Central memory CD4-positive, alpha-beta T cell (primary cell): Measurements from ENCODE around the gene CLUH.
"Not testable (repeated sequence)": the region's sequence is repeated elsewhere in the genome, so short reads cannot be mapped to it uniquely, and the experiment has no call there.

Source experiments
- DNase-seq: peaks from one replicate; pipeline ENCODE4 v3.0.0; 2022

CLUH gene

DNA sequence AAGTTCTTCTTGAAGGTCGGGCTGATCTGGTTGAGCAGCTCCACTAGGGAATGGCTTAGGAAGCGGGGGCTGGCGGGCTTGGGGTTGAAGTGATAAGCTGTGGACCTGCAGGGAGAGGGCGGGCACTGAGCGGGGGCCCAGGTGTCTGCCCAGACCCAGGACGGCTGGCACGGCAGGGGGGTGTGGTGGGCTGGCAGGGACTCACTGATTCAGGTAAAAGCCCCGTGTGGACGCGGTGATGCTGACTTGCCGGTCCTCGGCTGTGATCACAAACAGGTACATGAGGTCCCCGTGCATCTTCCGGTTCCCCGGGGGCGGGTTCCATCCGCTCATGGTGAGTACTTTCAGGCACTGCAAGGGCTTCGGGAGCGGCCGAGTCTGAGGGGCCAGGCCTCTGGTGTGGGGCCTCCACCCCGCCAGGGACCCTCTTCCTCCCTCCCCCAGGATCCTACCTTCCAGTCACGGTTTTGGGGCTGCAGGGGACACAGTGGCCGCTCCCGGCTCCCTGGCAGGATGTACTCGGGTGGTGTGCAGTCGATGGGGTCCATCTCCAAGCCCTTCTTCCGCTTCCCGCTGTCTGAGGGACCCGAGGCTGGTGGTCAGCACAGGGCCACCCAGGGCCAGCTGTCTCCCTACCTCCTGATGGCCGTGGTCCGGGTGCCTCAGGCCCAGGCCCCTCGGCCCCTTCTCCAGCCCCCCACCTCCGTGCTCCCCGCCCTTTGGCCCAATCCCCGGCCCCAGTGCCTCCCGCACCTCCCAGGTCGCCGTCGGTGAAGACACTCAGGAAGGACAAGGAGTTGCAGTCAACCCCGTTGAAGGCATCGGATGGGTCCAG, 10.2 kb downstream of the CLUH start:
- no peak for DNase-seq

DNA sequence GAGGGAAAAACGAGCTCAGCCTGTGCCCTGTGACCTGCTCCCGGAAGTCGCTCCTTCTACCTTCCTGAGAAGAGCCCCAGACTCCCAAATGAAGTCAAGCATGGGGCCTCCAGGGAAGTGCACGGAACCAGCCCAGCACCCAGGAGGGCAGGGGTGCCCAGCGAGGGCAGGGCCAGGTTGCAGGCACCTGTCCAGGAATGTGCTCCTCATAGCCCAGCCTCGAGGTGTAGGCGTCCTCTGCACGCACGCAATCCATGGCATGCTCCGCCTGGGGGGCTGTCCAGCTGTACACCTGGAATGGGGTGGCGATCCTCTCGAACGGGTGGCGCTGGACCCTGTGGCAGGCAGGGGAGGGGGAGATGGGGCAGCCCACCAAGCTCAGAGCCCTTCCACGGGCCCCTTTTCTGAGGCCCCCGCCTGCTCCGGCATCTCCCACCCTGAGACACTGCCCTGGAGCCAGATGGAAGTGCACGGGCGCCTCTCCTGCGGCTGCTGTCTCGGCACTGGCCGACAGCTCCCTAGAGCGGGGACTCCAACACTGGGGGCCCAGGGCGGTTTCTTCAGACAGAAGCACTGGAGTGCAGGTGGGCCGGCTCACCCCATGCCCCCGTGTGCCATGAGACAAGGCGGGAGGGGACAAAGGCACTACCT, 10.9 kb downstream of the CLUH start:
- no peak for DNase-seq

DNA sequence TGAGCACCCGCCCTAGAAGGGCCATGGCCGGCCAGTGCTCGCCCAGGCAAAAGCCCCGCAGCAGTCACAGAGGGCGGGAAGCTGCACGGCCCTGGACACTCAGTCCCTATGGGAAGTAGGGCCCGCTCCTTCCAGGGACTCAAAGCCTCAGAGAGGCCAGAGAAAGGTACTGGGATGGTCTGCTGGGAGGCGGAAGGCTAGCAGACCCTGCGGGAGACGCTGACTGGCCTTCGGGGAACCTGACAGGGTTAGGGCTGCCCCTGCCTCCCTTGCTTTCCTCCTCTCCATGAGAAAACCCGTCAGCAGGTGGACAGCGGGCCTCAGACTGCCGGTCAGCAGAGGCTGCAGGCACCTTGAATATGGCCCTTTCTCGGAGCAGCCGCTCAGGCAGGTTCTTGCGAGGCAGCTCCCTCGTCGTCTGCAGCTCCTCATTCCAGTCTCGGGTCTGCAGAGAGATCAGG, 11.5 kb downstream of the CLUH start:
- no peak for DNase-seq

DNA sequence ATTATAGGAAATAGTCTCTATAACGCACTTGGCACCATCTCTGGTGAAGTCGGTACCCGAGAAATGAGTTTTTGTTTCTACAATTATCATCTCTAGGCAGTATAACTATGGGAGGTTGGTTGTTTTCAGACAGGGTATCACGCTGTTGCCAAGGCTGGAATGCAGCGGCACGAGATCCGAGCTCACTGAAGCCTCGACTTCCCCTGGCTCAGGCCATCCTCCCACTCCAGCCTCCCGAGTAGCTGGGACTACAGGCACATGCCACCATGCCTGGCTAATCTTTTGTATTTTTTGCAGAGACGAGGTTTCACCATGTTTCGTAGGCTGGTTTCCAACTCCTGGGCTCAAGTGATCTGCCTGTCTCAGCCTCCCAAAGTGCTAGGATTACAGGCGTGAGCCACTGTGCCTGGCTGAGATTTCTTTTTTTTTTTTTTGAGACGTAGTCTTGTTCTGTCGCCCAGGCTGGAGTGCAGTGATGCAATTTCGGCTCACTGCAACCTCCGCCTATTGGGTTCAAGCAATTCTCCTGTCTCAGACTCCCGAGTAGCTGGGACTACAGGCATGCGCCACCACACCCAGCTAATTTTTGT, 12.3 kb downstream of the CLUH start:
- not testable (repeated sequence) for DNase-seq

DNA sequence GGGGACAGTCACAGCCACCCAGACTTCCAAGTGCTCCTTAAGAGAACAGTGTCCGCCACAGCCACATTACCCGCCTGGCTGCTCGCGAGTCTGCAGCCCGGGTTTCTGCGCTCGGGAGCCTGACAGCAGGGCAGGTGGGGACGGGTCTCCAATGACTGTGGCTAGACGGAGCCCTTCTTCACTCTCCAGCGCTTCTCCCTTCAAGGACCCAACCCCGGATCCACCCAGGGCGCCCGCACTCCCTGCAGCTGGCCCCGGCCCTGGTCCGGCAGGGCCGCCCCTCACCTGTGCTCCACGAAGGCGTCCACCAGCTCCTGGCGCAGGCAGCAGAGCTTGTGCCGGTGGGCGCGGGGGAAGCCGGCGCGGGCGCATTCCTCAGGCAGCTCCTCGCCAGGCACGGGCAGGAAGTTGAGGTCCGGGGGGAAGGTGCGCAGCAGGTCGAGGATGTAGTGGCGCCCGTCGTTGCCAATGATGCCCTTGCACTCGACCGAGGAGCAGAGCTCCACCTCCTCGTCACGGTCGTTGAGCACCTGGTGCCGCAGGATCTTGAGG, 13.9 kb downstream of the CLUH start:
- DNase-seq, result no peak

DNA sequence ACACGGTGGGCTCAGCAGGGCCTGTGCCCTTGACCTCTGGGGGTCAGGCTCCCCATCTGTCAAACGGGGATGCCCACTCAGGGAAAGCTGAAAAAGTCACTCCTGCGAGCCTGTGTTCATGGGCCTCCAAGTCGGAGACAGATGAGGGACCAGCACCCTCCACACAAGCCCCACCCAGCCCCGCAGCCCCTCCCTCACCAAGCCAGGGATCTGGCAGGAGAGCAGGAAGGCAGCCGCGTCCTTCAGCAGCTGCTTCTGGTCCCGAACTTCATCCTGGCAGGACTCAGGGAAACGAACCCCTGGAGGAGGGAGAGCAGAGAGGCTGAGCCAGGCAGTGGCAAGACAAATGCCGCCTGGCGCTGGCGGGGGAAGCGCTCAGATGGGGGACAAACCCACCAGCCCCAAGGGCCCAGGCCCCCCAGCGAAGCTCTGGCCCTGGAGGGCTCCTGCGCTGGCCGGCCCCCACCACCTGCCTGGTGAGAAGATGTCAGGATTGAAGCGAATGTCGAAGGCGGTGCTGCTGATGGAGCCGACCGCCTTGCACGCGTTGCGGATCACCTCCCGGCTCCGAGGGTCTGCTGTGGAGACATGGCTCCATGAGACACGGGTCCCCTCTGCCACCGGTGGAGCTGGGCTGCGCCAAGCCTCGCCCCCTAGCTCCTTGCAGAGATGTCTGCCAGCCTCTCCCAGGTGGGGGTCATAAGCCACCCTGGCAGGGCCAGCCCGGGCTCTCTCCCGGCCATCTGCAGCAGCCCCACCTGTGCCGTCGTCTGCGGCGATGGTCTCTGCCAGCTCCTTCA, 15.4 kb downstream of the CLUH start:
- DNase-seq, result no peak

DNA sequence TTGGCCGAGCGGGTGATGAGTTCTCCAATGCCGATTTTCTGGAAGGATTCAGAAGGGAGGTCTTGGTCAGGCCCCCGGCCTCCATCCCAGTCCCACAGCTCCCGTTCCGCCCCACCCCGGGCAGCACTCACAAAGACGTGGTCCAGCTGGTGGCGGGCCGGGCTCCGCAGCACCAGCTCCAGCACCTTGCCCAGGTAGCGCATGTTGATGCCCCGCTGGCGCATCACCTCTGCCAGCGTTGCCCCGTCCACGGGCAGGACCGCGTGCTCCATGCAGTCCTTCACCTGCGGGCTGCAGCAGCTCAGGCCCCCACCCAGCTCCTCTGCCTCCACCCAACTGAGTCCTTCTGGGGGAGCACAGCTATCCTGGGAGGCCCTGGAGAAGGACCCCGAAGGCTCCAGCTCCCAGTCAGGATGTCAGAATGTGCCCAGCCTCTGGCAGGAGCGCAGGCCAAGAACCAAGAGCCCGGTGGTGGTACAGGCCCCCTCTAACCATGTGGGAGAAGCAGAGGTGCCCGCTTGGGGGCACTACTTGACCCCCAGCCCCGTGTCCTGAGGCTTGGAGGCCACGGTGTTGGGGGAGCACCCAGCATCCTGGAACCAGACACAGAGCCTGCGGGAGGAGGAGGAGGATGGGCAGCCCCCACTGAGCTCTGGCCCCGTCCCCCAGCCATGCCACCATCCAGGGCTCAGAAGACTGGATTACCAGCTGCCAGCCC, 16.2 kb downstream of the CLUH start:
- no peak for DNase-seq

DNA sequence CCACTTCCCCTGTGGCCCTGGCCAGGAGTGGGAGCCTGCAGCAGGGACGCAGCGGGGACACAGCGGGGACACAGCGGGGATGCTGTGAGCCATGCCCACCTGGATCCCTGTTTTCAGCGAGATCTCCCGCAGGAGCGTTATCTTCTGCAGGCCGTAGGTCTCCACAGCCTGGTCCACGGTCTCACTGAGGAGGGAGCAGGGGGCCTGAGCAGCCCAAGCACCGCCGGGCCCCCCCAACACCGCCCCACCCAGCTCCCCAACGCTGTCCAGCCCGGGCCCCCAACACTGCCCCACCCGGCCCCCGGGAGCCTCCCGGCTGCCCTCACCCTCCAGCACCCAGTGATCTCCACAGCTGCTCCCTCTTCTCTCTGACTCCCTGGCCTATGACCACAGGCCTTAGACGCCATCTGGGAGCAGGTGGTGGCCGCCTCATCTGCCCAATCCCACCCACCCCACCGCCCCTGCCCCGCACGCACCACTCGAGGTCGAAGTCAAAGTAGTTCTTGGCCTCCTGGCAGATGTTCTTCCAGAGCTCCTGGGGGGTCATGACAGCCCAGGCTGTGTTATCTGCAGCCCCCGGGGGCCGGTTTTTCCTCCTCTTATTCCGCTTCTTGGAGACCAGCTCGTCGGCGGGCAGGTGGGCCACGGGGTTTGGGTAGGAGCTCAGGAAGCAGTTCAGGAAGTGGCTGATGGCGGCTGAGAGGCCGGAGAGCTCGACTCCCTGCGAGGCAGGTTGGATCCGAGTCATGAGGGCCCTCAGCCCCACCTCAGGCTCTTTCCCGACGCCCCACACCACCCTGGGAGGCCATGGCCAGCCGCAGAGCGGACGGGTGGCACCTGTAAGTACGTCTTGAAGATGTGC, 17.0 kb downstream of the CLUH start:
- DNase-seq, result no peak

DNA sequence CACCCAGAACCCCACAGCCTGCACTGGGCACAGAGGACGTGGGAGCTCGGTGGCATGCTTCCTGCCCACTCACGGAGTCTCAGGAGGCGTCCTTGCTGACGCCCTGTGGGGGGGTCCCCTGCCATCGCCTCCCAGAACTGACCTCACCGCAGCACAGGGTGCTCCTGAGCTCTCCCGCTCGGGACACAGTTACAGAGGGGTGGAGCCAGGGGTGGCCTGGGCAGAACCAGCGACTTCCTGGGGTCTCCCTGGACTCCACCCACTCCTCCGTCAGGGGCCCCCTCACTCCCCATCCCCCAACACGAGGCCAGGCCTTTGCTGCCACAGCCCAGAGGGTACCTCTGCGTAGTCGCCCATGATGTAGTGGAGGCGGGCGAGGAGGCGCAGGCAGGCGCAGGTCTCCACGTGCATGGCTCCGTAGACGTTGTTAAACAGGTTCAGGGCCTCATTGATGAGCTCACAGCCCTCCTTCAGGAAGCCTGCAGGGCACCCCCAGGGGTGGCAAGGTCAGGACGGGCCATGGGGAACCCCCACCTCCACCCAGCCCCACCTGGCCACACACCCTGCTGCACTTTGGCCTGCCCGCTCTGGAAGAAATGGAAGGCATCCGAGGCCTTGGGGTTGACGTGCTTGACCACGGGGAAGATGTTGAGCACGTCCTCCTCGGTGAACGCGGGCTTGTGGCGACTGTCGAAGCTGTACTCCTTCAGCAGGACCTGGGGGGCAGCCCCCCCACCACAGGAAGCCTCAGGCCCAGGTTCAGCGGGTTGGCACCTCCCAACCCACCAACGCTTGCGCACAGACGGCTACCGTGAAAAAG, 17.8 kb downstream of the CLUH start:
- DNase-seq, result no peak

DNA sequence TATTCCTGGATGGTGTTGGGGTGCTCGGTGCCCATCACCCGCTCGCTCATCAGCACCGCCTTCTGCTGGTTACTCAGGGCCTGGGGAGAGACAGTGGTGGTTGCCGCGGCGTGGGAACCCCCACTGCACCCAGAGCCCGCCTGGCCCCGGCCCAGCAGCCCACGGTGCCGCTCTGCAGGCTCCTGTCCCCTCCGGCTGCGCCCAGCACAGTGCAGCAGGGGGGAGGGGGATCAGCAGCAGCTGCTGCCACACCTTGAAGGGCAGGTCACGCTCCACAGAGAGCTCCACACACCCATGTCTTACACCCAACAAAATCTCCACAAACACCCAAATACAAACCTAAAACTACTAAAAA, 18.8 kb downstream of the CLUH start:
- no peak for DNase-seq

DNA sequence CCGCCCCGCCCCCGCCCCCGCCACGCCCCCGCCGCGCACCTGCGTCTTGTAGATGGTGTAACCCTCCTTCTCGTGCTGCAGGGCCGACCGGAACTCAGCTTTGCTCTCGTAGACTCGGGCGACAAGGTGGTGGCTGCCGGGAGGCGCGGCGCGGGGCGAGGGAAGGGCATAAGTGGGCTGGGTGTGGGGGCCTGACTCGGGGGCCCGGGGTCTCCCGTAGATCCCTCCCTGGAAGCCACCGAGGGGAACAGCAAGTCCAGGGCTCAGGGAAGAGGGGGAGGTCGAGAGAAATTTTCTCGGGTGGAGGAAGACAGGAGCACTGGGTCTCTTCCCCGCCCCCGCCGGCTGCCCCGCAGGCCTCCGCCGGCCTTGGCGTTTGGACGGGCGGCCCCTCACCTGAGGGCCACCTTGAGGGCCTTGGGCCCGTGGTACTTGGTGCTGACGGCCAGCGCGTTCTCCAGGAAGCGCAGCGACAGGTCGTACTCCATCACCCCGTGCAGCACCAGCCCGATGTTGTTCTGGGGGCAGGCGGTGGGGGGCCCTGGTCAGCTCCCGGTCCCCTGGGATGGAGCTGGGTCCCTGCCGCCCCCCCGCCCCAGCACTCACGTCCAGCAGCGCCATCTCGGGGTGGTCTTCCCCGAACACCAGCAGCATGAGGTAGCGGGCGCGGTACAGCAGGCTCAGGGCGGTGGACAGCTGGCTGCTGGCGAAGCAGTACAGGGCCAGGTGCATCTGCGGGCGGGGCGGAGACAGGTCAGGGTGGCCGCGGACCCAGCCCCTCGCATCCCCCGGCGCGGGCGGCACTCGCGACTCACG, 19.4 kb downstream of the CLUH start:
- no peak for DNase-seq

DNA sequence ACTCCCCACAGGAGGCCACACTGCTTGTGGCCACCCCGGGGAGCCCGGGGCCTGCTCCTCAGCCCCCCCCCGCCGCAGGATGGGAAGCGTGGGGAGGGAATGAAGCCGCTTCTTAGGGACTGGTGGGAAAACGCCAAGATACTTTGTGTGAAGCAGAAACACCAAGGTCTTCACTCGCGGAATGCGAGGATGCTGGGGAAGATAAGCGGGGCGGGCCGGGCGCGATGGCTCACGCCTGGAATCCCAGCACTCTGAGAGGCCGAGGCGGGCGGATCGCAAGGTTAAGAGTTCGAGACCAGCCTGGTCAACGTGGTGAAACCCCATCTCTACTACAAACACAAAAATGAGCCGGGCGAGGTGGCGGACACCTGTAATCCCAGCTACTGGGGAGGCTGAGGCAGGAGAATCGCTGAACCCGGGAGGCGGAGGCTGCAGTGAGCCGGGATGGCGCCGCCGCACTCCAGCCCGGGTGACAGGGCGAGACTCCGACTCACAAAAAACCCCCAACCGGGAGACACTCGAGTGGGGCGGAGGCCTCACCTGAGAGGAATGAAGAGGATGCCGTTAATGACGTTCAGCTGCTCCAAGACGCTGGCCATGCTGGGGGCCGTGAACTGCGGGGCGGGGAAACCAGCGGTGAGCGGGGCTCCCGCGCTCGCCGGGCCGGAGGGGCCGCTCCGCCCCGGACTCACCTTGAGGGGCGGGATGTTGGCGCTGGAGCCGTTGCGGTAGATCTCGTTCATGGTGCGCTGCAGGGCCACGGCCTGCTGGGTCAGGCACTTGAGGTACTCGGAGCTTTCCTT, 20.3 kb downstream of the CLUH start:
- DNase-seq, result no peak

DNA sequence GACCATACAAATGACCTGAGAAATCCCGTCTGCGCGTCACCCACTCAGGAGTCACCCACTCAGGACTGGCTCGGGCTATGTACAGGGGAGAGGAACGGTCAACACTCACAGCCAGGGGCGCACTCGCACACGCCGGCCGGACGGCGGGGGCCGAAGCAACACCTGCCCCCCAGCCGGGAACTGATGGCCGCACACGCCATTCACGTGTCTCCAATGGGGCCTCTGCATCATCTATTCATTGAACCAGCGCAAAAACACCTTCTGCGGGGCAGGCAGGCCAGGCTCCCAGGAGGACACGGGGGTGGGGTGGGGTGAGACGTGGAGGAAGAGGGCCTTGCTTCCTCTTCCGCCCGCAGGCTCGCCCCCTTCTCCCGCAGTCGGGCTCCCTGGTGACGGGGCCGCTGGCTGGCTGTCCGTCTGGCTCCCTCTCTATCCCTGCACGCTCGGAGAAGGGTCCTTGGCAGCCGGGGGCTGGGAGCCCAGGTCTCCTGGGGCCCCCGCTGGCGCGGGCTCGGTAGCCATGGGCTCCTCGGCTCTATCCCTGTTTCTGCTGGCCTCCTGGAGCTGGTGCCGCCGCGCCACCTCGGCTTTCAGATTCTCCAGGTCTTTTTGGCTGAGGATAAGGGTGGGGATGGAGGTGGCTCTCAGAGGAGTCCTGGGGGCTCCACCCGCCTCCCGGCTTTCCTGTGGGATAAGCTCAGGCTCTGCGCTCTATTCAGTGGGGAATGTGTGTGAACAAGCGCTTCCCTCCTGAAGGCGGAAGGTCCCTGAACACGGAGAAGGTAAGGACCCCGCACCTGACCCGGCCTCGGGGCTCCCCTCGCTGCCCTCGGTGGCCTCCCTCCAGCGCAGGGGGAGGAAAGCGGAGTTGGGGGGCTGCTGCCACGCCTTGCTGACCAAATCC, 21.1 kb downstream of the CLUH start:
- no peak for DNase-seq

DNA sequence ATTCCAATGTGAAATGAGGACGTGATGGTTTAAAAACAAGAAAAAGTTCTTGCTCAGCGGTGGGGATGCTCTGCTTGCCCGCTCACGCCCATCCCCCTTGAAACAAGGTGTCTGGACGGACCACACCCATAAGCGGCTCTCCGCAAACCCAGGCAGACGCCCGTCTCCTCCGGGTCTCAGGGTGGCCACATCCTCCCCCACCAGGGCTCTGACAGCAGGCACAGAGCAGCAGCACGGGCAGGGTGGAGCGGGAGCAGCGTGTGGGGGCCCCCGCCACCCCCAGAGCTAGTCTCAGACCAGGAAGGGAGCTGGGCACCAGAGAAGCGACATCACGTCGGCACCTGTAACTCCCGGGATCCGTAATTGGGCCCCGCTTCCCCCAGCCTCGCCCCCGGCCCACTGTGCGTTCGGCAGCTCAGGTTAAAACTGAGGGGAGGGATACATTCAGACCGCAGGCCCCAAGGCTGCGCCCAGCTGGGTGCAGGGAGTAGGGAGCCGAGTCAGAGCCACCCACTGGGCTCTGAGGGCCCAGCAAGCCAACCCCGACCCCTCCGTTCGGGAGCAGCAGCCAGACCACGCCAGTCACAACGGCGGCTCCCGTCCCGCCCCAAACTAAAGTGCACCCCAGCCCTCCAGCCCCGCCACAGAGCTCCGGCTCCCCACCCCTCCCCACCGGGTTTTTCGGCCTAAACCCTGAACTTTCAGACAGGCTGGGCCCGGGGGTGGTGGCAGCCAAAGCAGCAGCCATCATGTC, 22.0 kb downstream of the CLUH start:
- DNase-seq, result peak; percentile 46

DNA sequence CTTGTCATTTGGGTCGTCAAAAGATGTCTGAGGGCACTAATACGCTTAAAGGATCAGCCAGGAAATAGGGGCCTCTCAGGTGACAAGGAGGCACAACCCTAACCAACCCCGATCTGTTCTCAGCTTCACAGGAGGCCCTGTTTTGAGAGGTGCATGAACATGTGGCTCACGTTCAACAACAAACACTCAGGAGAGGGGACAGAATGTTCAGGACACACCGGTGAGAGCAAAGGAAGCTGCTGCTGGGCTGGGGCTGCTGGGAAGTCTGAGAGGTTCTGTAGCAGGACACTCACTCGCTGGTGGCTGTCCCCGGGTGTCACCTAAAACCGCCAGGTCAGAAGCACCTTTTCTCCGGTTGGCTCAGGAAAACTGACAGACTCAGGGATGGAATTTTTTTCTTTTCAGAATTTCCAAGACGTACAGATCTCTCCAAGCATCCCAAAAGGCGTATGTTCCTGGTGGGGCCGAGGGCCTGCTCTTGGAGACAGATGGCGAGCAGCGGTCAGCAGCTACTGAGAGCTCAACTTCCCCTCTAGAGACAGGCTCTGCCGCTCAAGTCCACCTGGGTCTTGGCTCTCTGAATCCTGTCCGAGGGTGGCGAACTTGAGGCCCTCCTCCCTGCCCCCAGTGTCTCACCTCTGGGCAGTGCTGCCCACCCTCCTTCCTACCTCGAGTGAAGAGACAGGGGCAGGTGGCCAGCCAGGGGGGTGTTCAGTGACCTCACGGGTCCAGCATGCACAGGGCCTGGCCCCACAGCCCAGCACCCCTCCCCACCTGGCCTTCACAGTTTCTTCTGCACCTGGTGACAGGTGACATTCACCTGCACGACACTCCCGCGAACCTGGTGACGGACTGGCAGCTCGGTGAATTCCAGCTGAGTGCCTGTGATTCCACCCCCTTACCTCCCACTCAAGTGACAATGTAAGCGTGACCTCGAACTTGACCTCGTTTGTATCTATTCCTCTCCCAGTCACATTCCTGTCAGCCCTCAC, 22.9 kb downstream of the CLUH start:
- DNase-seq, result no peak
